Fibroblast of skin of left biceps (primary cell): ENCODE data around the gene AQP12B.

Experiments used
- DNase-seq, 2 experiments: peaks; one replicate each; pipeline ENCODE4 v3.0.0-alpha.2; 2013; ENCODE audit warnings: low read depth in 2 of 2

AQP12B gene

DNA sequence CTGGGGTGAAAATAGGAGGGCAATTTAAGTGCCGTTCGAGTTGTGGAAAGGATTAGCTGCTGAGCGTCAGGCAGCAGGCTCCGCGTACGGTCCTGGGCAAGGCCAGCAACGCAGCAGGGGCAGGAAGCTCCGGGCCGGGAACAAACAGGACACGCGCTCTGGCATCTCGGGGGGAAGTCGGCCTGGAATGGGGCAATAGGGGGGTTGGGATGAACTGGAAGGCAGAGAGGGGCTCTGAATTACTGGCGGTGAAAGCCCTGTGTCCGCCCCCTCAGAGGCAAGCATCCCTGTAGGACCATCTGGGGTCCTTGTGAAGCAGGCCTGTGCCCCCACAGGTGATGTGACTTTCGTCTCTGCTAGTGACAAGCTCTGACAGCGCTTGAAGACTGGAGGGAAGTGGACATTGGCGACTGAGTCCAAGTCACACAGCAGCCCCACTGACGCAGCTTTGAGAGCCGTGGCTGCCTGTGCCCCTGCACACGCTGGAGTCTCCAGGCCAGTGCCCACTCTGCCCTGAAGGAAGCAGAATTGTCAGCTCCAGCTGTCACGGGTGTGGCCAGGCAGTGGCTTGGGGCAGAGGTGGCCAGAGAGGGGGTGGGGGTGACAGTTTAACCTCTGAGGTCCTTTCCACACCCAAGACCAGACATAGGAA lies 35.1 kb downstream of the AQP12B start:
- DNase-seq, result no peak

DNA sequence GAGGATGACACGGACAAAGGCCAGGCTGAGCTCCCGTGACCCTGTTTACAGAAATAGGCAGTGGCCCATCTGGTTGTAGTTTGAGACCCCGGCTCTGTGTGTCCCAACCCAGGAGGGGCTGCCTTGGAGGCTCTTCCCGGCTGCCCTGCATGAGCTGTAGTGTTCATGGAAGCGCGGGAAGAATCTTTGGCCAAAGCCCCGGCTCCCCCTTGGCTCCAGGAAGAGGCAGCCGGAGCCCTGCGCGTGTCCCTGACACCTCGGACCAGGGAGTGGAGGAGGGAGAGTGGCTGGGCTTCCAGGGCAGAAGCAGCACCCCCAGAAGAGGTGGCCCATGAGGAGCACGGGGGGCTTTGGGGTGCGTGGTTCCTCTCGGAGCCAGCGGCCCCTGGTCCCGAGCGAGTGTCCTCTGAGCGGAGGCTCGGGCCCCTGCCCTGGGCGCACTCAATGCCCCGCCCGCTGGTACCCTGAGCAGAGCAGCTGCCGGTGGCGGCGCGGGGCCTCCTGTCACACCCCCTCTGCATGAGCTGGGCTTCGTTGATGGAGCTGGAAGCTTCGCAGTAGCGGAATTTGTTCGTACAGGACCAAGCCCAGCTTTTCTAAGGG lies 35.7 kb downstream of the AQP12B start:
- no peak for DNase-seq

DNA sequence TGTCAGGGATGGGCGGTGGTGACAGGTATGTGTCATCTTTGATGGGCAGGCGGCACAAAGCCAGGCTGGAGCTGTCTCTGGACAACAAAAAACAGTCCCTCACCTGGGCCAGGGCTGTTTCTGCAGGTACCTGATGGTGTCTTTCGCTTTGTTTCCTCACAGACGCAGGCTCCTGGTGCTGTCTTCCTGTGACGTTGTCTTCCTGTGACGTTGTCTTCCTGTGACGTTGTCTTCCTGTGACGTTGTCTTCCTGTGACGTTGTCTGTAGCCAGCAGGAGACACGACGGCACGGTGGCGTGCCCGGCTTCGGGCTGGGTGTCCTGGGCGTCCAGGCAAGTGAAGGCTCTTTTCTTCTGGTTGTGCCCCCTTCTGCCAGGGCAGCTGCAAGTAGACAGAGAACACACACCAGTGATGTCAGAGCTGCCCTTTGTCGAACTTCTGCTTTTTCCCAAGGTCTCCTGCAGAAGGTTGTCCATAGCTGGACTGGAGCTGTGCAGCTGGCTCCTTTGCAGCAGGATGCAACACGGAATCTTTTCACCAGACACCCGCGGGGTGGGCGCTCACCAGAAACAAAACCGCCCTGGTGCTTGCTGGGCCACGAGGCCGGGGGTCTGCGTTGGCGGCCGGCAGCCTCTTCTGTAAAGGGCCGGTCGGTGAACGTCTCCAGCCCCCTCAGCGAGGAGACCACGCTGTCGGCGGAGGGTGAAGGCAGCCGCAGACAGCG lies 36.3 kb downstream of the AQP12B start:
- DNase-seq, result no peak

DNA sequence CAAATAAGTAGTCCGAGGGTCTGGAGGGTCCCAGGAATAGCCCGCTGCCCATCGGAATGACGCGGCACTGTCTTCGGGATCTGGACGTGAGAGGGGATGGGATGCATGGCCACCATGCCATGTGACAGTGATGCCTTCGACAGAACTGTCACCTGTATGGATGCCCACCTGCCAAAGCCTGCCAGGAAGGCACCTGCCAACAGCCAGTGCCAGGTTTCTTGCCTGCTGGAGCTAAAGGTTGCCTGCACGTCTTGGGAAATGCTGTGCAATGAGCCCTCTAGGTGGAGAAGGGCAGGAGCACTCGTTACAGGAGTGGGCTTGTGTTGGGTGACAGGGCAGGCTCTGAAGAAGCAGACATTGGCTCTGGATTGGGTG lies 36.9 kb downstream of the AQP12B start:
- no peak for DNase-seq

- no peak for DNase-seq
Measured at GRCh38 chr2:240645346-240645745, 37.3 kb downstream of the AQP12B start.

GRCh38 chr2:240644859-240645301 lies 37.8 kb downstream of the AQP12B start:
- DNase-seq, result no peak

DNA sequence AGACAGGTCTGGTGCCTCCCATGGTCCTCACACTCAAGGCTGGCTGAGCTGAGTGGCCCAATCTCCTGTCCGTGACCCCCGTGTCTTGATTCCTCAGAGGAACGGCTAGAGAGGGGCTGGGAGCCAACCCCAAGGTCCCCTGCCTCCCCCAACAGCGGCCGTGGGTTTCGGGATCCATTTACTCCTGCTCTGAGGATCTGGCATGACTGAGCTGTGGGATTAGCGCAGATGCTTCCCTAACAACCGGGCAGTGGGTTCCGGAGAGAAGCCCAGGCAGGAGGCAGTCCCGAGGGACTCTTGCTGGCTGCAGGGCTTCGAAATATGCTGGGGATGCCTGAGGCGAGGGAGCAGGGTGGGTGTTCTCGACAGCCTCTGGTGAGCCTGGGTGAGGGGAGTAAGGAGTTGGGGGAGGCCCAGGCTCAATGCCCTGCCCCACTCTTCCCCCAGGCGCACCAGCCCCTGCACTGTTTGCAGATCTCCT lies 38.5 kb downstream of the AQP12B start:
- no peak for DNase-seq

DNA sequence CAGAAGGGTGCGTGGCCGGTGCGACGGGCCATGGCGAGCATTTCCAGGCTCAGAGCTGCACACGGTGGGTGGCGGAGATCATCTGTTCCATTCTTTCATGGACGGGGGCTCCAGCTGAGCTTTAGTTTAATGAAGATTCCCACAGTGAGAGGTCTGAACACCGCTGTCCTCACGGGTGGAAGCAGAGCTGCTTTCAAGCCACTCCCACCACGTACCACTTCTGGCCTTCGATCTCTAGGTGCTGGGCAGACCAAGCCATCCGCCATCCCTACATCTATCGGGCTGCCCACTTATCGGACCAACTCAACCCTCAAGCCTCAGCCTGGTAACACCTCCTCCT lies 38.9 kb downstream of the AQP12B start:
- DNase-seq, result no peak

DNA sequence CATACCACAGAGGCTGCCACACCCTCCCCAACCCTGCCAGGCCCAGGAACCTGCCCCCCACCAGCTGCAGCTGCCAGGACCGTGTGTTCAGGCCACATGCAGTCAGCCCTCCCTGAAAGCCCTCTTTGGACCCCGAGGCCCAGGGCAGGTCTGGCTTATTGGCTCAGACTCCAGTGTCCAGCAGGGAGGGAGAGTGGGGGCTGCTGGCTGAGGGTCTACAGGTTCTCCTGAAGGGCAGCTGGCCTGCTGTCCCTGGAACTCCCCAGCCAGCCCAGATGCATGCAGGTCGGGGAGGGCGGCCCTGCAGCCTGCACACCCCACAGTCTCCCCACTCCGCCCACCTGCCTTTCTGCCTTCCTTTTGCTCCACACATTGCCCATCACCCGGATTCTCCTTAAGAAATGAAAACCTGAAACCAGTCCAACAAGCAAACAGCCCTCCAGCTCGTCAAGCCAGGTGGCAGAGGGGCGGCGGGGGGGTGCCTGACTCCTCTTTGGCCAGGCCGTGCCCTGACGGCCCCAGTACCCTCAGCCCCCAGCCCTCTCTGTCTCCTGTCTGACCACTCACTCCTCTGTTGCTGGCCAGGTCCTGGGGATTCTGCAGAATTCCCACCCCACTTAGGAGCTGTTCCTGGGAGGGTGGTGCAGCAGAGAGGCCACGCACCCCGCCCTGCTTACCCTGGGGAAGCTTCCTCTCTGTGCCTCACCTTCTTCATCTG lies 39.4 kb downstream of the AQP12B start:
- no peak for DNase-seq

DNA sequence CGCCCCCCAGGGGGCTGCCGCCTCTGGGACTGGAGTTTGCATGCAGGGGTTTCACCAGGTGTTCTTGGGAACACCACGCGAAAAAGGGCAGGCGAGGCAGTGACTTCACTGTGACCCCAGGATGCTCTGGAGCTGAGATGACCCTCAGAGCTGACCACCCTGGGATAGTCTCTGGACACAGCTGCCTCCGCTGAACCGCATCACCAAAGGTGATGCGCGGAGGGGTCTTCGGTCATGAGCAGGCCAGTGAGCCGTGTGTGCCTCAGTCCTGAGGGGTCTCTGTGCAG lies 39.9 kb downstream of the AQP12B start:
- no peak for DNase-seq

GRCh38 chr2:240642061-240642805 lies 40.5 kb downstream of the AQP12B start:
- DNase-seq, result no peak

DNA sequence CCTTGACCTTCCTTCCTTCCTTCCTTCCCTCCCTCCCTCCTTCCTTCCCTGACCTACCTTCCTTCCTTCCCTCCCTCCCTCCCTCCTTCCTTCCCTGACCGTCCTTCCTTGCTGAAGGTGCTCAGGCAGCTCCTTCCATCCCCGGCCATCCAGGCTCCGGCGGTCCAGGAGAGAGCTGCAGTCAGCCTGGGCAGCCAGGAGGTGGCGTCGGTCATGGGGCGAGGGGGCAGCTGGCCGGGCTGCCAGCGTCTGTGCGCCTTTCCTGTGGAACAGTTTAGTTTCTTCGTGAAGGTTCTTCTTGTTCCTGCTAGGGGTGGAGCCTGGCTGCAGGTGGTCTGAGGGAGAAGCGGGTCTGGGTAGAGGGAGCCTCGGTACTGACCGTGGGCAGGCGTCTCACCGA lies 41.7 kb downstream of the AQP12B start:
- DNase-seq, result no peak

GRCh38 chr2:240639566-240639965 lies 43.1 kb downstream of the AQP12B start:
- DNase-seq, result no peak

DNA sequence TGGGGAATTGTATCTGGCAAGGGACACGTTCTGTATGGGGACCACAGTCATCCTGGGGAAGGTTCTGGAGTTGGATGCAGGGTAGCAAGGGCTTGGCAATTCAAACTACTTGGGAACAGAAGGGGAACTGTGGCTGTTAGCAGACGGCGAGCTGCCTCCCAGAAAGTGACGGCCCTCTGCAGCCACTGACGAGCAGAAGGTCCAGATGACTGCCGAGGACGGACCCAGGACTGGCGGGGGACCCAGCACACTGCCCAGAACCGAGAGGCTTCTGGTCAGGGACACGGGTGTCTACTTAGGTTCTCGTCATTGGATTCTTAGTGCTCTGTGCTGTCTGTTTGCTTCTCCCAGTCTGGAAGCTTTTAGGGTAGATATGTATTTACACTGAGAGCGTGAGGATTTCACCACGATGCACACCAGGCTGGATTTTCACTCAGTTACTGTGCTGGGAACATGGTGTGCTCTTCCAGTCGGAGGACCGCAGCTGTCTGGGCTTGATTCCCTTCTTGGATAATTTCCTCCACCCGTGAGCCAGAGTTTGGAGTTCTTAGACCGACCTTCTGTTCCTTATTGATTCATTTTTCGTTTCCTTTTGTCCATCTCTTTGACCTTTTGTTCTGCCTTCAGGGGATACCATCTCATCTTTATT lies 44.0 kb downstream of the AQP12B start:
- no peak for DNase-seq

GRCh38 chr2:240637901-240638345 lies 44.8 kb downstream of the AQP12B start:
- DNase-seq, result no peak

- no peak for DNase-seq
Measured at GRCh38 chr2:240637116-240637900, 45.4 kb downstream of the AQP12B start.

GRCh38 chr2:240636563-240637115 lies 46.0 kb downstream of the AQP12B start:
- DNase-seq, result no peak

DNA sequence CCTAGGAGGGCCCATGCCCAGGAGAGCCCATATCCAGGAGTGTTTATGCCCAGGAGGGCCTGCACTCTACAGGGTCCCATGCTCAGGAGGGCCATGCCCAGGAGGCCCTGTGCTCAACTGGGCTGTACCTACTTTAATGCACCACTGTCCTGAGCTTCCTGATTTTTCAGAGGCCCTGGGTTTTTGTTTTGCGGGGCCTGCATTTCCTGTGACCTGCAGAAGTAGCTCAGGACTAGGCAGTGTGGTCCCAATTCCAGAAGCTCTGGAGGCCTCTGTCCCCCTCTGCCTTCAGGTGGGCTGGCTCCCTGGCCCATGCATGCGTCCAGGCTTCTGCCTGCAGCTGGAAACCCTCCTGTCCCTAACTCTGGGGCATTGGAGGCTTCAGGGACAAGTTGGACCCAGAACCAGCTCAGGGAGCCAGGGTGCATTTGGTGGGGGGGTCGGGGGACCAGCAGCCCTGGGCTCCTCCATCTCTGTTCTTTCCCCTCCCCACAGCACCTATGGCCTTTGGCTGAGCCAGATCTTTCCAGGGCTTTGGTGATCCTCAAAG lies 46.6 kb downstream of the AQP12B start:
- DNase-seq, result no peak

GRCh38 chr2:240635121-240635997 lies 47.3 kb downstream of the AQP12B start:
- no peak for DNase-seq
